ENCODE measurements around the gene ST7L.

The ST7L gene

DNA sequence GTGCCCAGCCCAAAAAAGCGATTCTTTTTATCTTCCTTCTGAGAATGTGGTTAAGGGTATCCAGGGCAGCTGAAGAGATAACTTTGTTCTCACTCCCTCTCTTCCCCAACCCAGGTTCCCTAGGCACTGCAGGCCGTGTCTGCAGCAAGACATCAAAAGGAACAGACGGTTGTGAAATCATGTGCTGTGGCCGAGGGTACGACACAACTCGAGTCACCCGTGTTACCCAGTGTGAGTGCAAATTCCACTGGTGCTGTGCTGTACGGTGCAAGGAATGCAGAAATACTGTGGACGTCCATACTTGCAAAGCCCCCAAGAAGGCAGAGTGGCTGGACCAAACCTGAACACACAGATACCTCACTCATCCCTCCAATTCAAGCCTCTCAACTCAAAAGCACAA, 98.8 kb downstream of the ST7L start:
- H3K27ac ChIP-seq, result no peak overlapping the region
- no peak for DNase-seq (ENCODE audit: low read depth, low spot score)

GRCh38 chr1:112518186-112518585, 100.8 kb downstream of the ST7L start:
- no peak overlapping the region for H3K27ac ChIP-seq

GRCh38 chr1:112517646-112518045, 101.3 kb downstream of the ST7L start:
- DNase-seq (ENCODE audit: low read depth, low spot score), result no peak
- no peak overlapping the region for H3K27ac ChIP-seq

More at GRCh38 chr1:112518186-112518585, 100.8 kb downstream of the ST7L start:
- no peak for DNase-seq (ENCODE audit: low read depth, low spot score)

DNA sequence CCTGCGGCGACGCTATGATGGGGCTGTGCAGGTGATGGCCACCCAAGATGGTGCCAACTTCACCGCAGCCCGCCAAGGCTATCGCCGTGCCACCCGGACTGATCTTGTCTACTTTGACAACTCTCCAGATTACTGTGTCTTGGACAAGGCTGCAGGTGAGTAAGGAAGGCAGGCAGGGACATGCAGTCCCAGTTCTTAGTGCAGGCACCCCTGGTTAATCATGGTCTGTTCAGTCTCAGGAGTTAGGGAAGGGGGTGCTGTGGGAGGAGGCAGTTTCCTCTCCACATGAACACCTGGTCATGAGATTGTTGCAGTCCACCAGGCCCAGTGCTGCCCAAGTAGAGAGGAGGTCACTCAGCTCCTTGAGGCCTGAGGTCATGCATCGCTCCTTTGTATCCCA, 101.7 kb downstream of the ST7L start:
- peak; percentile 75 for DNase-seq (ENCODE audit: low read depth, low spot score)
- H3K27ac ChIP-seq, result no peak overlapping the region

GRCh38 chr1:112516141-112516540, 102.8 kb downstream of the ST7L start:
- no peak overlapping the region for H3K27ac ChIP-seq
- DNase-seq (ENCODE audit: low read depth, low spot score), result no peak

DNA sequence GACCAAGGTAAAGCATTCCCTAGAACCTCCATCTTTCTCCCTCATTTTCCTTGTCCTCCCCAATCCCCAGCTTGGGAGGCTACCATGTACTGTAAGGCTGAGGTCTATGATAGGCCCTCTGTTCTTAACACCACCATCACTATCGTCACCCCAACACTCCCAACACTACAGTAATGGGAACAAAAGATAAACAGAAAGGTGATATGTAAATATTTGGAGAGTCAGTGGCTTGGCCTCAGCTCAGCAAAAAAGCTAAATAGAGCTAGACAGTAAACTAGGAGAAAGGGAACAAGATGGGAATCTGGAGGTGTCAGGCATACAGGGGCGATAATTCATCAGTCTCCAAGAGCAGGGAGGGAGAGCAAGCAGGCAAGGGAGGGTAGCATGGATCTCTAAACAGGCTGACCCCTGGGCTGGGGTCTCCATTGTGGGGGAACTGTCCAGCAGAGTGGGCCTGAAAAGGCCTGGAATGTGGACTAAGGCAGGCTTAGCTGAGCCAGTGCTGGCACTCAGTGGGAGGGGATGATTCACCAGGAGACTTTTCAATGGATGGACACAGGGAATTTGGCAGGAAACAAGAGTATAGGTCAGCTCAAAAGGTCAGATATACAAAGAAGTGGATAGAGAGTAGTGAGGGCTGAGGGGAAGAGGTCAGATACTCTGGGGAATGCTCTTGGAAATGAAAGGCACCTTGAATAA, 103.5 kb downstream of the ST7L start:
- H3K27ac ChIP-seq, result no peak overlapping the region
- no peak for DNase-seq (ENCODE audit: low read depth, low spot score)

GRCh38 chr1:112514901-112515300, 104.0 kb downstream of the ST7L start:
- no peak overlapping the region for H3K27ac ChIP-seq
- DNase-seq (ENCODE audit: low read depth, low spot score), result no peak

- H3K27ac ChIP-seq, result no peak overlapping the region
- no peak for DNase-seq (ENCODE audit: low read depth, low spot score)
These were observed 105.7 kb downstream of the ST7L start for GRCh38 chr1:112513112-112513870.

DNA sequence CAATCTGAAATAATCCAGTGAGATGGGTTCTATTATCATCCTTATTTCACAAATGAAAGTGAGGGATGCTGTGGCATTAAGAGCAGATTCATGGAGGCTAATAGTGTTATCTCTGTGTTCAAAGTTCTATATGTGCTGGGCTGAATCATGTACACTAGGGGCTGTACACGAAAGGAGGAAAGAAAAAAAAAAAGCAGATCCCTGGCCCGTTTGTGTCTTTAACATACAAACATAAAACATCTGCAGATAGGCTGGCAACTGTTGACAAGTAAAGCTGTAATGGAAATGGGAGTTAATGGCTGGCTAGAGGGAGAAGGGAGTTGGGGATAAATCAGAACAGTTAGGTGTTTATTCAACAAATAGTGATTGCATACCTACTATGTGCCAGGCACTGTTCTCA, 107.0 kb downstream of the ST7L start:
- DNase-seq (ENCODE audit: low read depth, low spot score), result no peak
- H3K27ac ChIP-seq, result no peak overlapping the region

GRCh38 chr1:112510340-112510739, 108.6 kb downstream of the ST7L start:
- H3K27ac ChIP-seq, result no peak overlapping the region
- no peak for DNase-seq (ENCODE audit: low read depth, low spot score)

DNA sequence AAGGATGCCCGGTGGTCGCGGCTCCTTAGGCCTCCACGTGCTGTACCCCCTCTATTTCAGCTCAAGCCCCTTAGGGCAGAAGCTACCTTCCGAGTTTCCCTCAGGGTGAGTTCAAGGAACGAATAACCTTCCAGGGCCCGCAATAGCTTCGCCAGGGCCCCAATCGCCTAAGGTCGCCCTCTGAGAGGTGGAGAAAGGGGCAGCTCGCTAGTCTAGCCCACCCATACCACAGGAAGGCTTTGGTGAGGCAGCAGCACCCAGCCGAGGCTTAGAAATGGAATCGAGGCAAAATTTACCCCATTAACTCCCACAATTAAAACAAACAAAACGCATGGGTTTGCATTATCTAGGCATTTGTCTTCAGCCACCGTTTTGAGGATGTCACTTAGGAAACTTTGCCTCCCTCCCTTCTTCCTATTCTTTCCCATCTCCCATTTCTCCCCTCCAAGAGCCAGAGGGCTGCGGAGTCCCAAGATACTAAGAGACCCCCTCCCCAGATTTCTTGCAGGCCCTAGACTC, 109.2 kb downstream of the ST7L start:
- no peak for DNase-seq (ENCODE audit: low read depth, low spot score)
- H3K27ac ChIP-seq, result no peak overlapping the region

DNA sequence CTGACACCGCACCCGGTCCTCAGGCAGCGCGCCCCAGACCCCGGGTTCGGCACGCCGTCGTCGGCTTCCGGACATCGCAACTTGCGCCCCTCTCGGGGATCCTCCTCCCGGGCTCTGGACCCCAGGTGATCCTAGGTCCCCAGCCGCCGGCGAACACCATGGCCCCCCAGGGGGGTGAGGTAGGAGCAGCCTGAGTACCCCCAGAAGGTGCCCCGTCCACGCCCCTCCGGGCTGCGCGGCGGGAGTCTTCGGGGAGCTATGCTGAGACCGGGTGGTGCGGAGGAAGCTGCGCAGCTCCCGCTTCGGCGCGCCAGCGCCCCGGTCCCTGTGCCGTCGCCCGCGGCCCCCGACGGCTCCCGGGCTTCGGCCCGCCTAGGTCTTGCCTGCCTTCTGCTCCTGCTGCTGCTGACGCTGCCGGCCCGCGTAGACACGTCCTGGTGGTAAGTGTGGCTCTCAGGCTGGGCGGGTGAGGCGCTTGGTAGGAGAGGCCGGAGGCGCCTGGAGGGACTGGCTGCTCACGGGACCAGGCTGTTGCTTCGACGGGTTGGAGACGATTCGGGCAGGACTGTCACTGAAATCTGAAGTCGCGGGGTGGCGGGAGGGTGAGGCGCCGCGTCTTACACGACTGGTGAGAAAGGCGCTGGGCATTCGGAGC, 109.8 kb downstream of the ST7L start:
- no peak for DNase-seq (ENCODE audit: low read depth, low spot score)
- H3K27ac ChIP-seq, result no peak overlapping the region

- H3K27ac ChIP-seq, result no peak within 1 kb of the TSS
- DNase-seq (ENCODE audit: low read depth, low spot score), result no peak
These were observed 110.5 kb downstream of the ST7L start, which contains the start of gene WNT2B for GRCh38 chr1:112508278-112509004. Gene WNT2B, plus strand, starts transcription at chr1:112508965. Its CDS starts 298 bp downstream, at chr1:112509263.

DNA sequence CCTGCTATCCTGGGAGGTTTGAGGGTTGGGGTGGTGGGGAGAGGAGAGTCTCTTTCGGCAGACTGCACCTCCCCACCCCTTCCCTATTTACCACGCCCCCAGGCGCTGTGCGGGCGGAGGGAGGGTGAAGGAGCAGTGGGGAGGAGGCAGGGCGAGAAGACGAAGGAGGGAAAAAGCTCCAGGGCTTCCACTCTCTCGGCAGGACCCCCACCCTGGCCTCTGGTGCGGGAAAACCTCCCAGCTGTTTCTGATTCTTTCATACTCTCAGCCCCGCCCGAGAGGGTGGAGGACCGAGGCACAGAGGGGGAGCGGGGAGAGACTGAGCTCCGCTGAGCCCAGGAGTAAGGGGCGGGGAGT, 111.0 kb downstream of the ST7L start:
- no peak overlapping the region for H3K27ac ChIP-seq
- no peak for DNase-seq (ENCODE audit: low read depth, low spot score)

GRCh38 chr1:112507336-112507735, 111.6 kb downstream of the ST7L start:
- H3K27ac ChIP-seq, result no peak overlapping the region
- DNase-seq (ENCODE audit: low read depth, low spot score), result no peak

DNA sequence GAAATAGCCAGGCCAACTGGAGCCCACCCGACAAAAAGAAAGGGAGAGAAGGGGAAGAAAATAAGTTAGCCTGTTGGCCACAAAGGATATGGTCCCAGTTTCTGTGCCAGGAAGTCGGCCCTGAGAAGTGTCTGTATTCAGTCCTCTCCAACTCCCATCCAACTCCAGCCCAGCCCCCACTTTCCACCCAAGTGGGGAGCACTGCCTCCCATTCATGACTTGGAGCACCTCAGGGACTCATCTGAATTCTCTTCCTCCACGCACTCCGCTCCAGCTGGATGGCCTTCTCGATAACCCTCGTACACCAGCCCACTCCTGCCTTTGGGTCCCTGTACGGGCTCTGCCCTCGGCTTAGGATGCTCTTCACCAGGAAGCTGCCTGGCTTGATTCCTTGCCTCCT, 112.2 kb downstream of the ST7L start:
- no peak overlapping the region for H3K27ac ChIP-seq
- DNase-seq (ENCODE audit: low read depth, low spot score), result no peak

GRCh38 chr1:112506306-112506705, 112.6 kb downstream of the ST7L start:
- no peak for DNase-seq (ENCODE audit: low read depth, low spot score)
- H3K27ac ChIP-seq, result no peak overlapping the region

GRCh38 chr1:112505878-112506277, 113.1 kb downstream of the ST7L start:
- DNase-seq (ENCODE audit: low read depth, low spot score), result no peak
- H3K27ac ChIP-seq, result no peak overlapping the region

DNA sequence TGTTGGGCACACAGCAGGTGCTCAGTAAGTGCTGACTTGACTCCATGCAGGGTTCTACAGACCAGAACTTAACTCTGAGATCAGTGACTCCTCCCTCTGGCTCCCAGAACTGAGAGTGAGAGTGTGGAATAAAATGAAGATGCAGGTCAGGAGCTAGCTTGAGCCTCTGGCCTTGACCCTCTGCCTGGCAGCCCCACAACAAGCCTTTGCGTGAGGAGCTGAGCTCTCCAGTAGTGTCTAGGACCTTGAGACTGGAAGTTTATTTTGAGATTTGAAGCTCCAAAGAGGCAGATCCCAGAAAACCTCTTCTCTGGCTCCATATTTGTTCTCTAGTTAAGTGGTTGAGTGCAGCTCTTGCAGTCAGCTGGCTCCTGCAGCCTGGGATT, 113.5 kb downstream of the ST7L start:
- no peak overlapping the region for H3K27ac ChIP-seq
- no peak for DNase-seq (ENCODE audit: low read depth, low spot score)

GRCh38 chr1:112504661-112505399, 114.1 kb downstream of the ST7L start:
- no peak overlapping the region for H3K27ac ChIP-seq
- DNase-seq (ENCODE audit: low read depth, low spot score), result no peak
